ENCODE measurements around the gene SORCS2. TPM values are rescaled to one million over a fixed set of nuclear protein-coding genes. Genes with fewer than 3 reads are reported as not detected.

SORCS2 gene
- total and polyA plus RNA-seq, 2 of the 13 experiments (the other 11 are each of a cell fraction or from before 2014, with no cell fraction given): 0.82 to 1.0 TPM

- TF ChIP-seq MAFG (CRISPR knock-in tag; IDR thresholded peaks at IDR 0.05) (no peak), ZFP36L1 (CRISPR knock-in tag; IDR thresholded peaks at IDR 0.05) (no peak), NONO (IDR thresholded peaks at IDR 0.05) (no peak), NONO (CRISPR knock-in tag; conservative IDR thresholded peaks at IDR 0.05) (peak; percentile 63), ZNF430 (CRISPR knock-in tag; IDR thresholded peaks at IDR 0.05) (no peak), SOX5 (CRISPR knock-in tag; IDR thresholded peaks at IDR 0.05; ENCODE audit: borderline replicate concordance) (peak; percentile 56; the same call in 1 of the 2 replicates), CAMTA2 (CRISPR knock-in tag; IDR thresholded peaks at IDR 0.05; ENCODE audit: borderline replicate concordance) (no peak), ZNF292 (CRISPR knock-in tag; IDR thresholded peaks at IDR 0.05; ENCODE audit: borderline replicate concordance, low read depth) (peak; percentile 29; the same call in 1 of the 2 replicates), KLF13 (CRISPR knock-in tag; IDR thresholded peaks at IDR 0.05) (no peak), PRMT3 (CRISPR knock-in tag; IDR thresholded peaks at IDR 0.05; ENCODE audit: borderline replicate concordance, low read depth) (no peak), AHDC1 (CRISPR knock-in tag; IDR thresholded peaks at IDR 0.05; ENCODE audit: borderline replicate concordance) (no peak), ZNF558 (CRISPR knock-in tag; IDR thresholded peaks at IDR 0.05; ENCODE audit: borderline replicate concordance) (no peak), HINFP (CRISPR knock-in tag; IDR thresholded peaks at IDR 0.05; ENCODE audit: low read depth) (no peak), LRRFIP1 (CRISPR knock-in tag; conservative IDR thresholded peaks at IDR 0.05) (no peak), BORCS8-MEF2B (CRISPR knock-in tag; IDR thresholded peaks at IDR 0.05) (no peak), HOXA3 (CRISPR knock-in tag; IDR thresholded peaks at IDR 0.05) (peak; percentile 58; the same call in 1 of the 2 replicates), RXRB (CRISPR knock-in tag; IDR thresholded peaks at IDR 0.05; ENCODE audit: borderline replicate concordance) (no peak; the same call in 1 of the 2 replicates), SCMH1 (CRISPR knock-in tag; IDR thresholded peaks at IDR 0.05; ENCODE audit: borderline replicate concordance) (no peak), NFIB (CRISPR knock-in tag; IDR thresholded peaks at IDR 0.05; ENCODE audit: borderline replicate concordance) (no peak), SNRNP70 (IDR thresholded peaks at IDR 0.05; ENCODE audit: low read depth, low read length) (no peak)
Observed at GRCh38 chr4:7638984-7639789, 446.8 kb downstream of the SORCS2 start (continued).
